Activated CD4-positive, alpha-beta T cell treated with anti-CD3 and anti-CD28 coated beads, Interleukin-2, amount 50 U/mL, for 1 hour (primary cell): ENCODE results near the gene C19orf53.
"Not testable (repeated sequence)": the region's sequence is repeated elsewhere in the genome, so short reads cannot be mapped to it uniquely, and the experiment has no call there.

Experiments
- DNase-seq: peaks from one replicate; pipeline ENCODE4 v3.0.0-alpha.2; 2020

C19orf53 gene

DNA sequence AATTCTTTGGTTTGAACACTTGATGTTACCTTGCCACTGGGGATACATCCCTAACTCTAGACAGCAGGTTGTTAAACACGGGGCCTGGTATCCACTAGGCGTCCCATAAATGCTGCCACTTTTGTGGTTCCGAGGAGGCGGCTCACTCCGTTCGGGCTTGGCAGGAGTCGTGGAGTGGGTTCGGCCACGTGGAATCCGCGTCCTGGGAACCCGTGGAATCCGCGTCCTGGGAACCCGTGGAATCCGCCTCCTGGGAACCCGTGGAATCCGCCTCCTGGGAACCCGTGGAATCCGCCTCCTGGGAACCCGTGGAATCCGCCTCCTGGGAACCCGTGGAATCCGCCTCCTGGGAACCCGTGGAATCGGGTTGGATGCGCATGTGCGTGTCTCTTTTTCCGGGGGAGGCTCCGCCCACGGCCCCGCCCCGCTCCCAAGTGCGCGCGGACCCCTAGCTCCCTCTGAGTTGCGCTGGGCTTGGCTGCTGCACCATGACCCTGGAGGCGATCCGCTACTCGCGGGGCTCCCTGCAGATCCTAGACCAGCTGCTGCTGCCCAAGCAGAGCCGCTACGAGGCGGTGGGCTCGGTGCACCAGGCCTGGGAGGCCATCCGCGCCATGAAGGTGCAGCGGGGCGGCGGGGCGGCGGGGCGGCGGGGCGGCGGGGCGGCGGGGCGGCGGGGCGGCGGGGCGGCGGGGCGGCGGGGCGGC lies 10.0 kb upstream of the C19orf53 start, which contains the start of gene MRI1:
Gene MRI1 (plus strand): TSS at position 422 of the 707 bp plus-strand sequence. CDS start 67 bp downstream, at position 489.
- peak; percentile 54 for DNase-seq

DNA sequence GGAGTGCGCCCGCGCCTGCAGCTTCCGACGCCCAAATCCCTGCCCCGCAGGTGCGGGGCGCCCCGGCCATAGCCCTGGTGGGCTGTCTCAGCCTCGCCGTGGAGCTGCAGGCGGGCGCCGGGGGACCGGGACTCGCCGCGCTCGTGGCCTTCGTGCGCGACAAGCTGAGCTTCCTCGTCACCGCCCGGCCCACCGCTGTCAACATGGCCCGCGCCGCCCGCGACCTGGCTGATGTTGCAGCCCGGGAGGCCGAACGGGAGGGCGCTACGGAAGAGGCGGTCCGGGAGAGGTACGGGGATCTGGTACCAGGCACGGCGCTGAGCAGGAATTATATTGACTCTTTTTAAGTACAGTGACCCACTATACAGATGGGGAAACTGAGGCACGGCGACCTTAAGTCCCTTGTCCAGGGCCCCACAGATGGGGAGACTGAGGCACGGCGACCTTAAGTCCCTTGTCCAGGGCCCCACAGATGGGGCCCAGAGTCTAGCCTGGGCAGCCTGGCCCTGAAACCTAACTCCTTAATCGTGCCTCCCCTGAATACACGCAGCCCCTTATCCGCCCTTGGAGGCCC lies 9.3 kb upstream of the C19orf53 start:
- peak; percentile 44 for DNase-seq

DNA sequence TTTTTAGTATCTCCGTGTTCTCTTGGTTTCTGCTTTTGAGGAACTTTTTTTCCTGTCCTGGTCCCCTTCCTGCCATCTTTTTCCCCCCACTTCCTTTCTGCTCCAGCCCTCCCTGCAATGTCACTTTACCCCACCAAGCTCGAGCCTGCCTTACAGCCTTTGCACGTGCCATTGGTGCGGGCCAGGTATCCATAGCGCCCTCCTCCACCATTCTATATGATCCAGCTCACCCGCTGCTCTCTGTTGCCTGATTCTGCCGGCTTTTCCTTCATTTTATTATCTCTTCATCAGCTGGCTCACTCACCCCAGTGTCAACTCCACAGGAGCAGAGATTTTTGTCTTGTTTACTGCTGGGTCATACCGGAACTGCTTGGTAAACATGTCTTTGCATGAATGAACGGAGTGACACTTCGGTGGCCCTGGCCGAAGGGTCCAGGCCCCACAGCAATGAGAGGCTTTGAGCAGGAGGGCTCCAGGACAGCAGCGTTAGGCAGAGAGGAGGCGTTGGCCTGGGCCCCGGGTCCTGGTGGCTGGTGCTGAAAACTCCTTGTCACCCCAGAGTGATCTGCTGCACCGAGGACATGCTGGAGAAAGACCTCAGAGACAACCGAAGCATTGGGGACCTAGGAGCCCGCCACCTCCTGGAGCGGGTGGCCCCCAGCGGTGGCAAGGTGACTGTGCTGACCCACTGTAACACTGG lies 8.7 kb upstream of the C19orf53 start:
- DNase-seq: no peak

DNA sequence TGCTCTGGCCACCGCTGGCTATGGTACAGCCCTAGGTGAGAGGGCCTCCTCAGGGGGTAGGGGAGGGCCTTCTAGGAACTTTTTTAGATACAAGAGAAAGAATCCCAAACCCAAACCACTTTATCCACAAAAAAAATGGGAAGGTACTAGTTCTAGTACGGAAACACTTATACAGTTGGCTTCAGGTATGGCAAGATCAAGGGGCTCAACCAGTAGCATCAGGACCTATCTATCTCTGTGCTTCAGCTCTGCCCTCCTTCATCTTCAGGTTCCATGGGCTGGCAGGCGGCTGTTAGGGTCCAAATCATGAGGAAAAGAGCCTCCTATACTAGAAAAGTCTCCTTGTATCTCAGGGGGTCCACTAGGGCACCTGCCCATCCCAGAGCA lies 8.2 kb upstream of the C19orf53 start:
- DNase-seq: no peak

DNA sequence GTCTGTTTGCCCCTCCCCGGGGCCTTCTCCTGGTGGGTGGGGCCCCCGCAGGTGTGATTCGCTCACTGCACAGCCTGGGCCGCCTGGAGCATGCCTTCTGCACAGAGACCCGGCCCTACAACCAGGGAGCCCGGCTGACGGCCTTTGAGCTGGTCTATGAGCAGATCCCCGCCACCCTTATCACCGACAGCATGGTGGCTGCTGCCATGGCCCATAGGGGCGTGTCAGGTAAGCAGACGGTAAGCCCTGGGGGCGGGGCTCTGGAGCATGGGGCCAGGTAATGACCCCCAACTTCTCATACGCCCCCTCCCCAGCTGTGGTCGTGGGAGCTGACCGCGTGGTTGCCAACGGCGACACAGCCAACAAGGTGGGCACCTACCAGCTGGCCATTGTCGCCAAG lies 5.7 kb upstream of the C19orf53 start:
- DNase-seq: no peak

DNA sequence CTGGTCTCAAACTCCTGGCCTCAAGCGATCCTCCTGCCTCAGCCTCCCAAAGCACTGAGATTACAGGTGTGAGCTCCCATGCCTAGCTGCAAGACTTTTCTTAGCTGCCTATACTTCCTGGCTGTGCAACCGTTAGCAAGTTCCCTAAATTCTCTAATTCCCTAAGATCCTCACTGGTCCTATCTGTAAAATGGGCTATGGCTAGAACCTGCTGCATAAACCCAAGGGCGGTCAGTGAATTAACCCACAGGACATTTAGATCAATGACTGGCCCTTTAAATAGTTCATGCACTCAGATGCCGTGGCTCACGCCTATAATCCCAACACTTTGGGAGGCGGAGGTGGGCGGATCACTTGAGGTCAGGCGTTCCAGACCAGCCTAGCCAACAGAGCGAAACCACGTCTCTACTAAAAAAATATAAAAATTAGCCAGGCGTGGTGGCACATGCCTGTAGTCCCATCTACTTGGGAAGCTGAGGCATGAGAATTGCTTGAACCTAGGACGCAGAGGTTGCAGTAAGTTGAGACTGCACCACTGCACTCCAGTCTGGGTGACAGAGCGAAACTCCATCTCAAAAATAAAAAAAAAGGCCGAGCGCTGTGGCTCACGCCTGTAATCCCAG lies 4.1 kb upstream of the C19orf53 start:
- DNase-seq: no peak

DNA sequence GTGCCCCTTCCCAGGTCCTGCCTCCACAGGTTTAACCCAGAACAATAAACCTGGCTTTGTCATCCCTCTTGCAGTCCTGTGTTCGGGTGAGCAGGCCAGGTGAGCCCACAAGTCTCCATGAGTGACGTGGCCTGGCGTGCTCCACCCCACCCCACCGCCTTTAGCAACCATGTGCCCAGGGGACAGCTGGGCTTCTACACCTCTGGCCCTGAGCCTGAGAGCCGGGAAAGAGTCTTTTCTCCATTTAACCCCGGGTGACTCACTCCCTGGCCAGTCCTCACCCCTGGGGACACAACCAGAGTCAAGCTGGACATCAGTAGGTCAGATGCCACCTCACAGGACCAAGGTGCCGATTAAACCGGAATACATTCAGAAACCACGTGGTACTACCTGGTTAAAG lies 4.1 kb downstream of the C19orf53 start:
- DNase-seq: no peak

DNA sequence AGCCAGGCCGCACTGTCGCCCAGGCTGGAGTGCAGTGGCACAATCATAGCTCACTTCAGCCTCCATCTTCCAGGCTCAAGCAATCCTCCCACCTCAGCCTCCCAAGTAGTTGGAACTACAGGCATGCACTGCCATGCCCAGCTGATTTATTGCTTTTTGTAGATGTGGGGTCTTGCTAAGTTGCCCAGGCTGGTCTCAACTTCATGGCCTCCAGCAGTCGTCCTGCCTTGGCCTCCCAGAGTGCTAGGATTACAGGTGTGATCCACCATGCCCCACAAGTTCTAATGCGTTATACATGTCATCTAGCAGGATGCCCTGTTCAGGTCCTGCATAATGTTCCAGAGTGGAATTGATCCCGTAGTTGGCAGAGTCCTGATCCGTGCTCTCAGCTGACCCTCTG lies 4.6 kb downstream of the C19orf53 start:
- DNase-seq: no peak

DNA sequence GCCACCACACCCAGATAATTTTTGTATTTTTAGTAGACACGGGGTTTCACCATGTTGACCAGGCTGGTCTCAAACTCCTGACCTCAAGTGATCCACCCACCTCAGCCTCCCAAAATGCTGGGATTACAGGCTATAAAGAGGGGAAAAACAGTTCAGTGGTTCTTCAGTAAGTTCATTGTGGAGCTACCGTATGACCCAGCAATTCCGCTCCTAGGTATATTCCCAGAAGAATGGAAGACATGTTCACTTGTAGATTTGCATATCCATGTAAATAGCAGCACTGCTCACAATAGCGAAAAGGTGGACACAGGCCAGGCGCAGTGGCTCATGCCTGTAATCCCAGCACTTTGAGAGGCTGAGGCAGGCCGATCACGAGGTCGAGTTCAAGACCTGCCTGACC lies 5.5 kb downstream of the C19orf53 start:
- DNase-seq: not testable (repeated sequence)

DNA sequence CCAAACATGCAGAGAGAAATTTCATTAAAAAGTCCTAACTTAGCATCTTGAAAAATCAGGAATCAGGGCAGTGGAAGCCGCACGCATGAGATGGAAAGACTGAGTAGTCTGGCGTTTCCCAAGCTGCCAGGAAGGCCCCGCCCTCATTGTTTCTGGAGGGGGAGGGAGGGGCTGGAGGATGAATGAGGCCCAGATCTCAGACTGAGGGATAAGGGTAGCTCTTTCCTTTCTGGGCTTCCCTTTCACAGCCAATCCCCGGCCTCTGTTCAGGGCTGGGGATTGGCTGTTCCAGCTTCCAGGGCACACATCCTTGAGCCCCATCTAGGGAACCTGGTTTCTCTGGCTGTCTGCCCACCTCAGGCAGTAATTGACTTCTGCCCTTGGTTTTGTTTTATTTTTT lies 7.3 kb downstream of the C19orf53 start:
- no peak for DNase-seq

DNA sequence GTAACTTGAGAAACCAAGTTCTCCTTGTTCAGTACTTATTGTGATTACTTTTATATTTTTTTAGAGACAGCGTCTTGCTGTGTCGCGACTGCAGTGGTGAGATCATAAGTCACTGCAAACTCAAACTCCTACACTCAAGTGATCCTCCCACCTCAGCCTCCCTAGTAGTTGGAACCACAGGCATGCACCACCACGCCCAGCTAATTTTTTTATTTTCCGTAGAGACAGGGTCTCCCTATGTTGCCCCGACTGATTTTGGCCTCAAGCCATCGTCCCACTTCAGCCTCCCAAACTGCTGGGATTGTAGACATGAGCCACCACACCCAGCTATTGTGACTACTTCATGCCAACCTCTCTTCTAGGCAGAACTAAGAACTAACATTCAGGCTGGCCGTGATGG lies 8.3 kb downstream of the C19orf53 start:
- no peak for DNase-seq

DNA sequence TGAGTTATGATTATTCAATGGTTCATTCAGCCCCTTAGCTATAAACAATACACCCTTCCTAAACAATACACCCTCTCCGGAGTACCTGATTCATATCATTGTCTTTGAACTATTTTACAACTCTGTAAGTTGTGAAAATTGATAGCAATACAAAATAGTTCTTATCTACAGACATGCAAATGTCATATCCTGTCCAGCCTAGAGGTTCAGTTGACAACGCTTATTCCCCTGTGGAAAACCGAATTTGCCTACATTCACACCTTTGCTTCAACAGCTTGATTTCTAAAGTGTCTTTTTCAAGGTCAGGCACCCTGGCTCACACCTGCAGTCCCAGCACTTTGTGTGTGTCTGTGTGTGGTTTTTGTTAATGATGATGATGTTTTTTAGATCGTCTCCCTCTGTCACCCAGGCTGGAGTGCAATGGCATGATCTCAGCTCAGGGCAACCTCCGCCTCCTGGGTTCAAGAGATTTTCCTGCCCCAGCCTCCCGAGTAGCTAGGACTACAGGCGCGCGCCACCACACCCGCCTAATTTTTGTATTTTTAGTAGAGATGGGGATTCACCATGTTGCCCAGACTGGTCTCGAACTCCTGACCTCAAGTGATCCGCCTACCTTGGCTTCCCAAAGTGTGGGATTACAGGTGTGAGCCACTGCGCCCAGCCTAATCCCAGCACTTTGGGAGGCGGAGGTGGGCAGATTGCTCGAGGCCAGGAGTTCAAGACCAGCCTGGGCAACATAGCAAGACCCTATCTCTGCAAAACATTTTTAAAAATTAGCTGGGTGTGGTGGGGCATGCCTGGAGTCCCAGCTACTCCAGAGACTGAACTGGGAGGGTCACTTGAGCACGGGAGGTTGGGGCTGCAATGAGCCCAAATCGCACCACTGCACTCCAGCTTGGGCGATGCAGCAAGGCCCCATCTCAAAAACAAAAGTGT lies 9.6 kb downstream of the C19orf53 start:
- no peak for DNase-seq

DNA sequence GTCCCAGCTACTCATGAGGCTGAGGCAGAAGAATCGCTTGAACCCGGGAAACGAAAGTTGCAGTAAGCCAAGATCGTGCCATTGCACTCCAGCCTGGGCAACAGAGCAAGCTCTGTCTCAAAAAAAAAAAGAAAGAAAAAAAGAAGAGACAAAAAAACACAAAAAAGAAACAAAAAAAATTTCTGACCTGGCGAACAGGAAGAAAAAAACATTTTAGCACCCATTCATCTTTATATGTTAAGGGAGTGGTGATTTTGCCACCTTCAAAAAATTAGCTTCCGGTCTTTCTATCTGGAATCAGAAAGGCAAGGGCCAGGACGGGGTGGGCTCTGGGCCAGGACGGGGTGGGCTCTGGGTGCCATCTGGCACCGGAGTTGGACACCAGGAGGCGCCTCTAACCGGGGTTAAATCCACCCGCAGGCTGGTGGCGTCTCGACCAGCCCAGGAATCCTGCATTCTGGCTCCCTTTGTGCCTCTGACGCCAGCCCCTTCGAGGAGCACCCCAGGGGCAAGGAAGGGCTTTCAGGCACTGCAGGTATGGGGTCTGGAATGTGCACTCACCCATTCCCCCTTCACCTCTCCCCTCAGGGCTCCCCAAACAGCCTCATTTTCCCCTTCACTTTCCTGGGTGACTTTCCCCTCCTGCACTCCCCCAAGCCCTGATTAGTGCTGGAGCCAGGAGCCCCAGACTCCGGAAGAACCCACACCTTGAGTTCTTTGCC lies 10.6 kb downstream of the C19orf53 start:
- peak; percentile 70 for DNase-seq

DNA sequence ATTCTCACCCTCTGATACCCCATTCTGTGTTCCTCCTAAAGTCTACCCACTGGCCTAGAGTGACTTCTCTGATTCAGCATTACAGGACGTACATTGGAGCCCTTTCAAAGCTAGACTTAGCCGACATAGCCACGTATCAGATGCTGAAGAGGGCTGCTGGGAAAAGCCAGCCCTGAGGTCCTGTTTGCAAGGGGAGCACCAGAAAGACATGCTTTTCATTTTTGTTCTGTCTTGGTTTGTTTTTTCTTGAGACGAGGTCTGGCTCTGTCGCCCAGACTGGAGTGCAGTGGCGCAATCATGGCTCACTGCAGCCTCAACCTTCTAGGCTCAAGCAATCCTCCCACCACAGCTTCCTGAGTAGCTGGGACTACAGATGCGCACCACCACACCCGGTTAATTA lies 14.7 kb downstream of the C19orf53 start:
- DNase-seq: peak; percentile 19

DNA sequence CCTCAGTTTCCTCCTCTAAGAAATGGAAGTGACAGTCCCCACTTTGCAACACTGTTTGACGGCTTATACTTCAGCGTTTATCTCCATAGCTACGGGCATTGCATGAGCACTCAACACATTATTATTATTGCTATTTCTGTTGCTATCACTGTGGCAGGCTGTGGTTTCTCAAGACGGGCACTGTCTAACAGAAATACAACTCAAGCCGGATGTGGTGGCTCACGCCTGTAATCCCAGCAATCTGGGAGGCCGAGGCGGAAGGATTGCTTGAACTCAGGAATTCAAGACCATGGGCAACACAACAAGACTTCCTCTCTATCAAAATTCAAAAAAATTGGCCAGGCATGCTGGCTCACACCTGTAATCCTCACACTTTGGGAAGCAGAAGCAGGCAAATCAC lies 16.1 kb downstream of the C19orf53 start:
- no peak for DNase-seq

DNA sequence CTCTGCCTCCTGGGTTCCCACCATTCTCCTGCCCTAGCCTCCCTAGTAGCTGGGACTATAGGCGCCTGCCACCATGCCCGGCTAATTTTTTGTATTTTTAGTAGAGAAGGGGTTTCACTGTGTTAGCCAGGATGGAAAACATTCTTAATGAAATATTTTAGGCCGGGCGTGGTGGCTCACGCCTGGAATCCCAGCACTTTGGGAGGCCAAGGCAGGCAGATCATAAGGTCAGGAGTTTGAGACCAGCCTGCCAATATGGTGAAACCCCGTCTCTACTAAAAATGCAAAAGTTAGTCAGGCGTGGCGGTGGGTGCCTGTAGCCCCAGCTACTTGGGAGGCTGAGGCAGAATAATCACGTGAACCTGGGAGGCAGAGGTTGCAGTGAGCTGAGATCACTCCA lies 19.1 kb downstream of the C19orf53 start:
- DNase-seq: not testable (repeated sequence)

DNA sequence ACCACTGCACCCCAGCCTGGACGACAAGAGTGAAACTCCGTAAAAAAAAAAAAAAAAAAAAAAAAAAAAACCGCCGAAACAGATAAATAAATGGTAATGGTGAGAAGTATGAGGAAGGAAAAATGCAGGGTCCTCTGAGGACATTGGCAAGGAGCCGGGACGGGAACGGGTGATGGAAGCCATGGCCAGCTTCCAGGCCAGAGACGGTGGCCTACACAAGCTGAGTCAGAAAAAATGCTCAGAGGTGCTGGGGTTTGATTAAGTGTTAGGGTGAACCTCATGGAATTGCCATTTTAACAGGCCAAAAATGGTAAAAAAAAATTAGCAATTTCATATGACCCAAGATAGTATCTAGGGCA lies 20.1 kb downstream of the C19orf53 start:
- DNase-seq: no peak

DNA sequence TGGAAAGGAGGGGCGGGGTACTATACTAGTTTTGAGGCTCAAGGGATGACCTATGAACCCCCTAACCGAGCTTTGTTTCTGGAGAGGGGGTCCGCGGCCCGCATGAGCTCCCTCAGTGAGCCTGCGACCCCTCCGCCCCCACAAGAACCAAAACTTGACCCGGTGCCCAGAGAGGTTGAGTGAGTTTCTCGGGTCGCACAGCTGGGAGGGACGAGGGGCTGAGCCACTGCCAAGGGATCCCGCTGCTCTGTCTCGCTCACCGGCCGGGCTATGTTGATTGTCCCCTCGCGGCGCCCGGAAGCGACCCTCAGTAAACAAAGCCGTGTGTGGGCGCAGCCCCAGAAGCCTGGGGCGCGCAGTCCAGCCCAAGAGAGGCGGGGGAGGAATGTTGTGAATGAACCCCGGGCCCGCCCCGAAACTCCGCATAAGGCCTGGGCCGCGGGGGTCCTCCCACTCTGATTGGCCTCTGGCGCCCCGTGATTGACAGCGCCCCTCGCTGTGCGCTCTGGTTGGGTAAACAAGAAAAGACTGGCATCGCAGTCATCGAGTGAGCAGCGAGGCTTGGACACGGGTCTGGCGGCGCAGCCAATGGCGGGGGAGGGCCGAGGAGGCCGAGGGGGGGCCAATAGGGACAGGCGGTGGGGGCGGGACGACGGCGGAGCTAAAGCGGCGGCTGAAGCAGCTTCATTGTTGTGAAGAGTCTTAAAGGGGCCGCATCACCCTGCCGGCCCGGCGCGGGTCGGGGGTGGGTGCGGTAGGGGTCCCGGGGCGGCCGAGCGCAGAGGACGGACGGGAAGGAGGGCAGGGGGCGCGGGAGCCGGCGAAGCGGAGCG lies 20.7 kb downstream of the C19orf53 start, which contains the start of gene ZSWIM4:
Gene ZSWIM4 (plus strand): TSS at position 687 of the 833 bp plus-strand sequence. CDS start 206 bp downstream, outside the sequence.
- DNase-seq: peak; percentile 81

DNA sequence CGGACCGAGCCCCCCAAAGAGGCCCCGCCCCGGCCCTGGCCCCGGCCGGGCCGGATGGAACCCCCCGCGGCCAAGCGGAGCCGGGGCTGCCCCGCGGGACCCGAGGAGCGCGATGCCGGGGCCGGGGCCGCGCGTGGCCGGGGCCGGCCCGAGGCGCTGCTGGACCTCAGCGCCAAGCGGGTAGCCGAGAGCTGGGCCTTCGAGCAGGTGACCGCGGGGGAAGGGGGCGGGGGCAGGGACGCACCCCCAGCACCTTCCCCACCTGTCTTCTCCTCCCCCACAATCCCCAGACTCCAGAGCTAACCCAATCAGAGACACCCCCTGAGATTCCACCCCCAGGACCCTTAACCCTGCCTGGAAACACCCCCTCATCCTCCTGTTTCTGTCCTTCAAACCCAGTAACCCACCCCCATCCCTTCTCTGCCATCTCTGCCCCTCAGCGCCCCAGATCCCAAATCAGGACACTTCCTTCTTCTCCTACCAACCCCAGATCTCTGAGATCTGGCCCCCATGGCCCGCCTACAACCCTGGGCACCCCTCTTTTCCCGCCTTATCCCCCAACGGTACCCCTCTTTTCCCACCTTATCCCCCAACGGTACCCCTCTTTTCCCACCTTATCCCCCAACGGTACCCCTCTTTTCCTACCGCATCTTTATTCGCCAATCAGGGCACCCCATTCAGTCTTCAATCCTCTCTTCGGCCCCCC lies 21.5 kb downstream of the C19orf53 start:
- DNase-seq: no peak
